HCT116 (cell line): ENCODE results near the gene DNAJC4. TPM values are rescaled to one million over a fixed set of nuclear protein-coding genes. Genes with fewer than 3 reads are reported as not detected.

ENCODE experiments used
- ATAC-seq: fragments of 200-7000 bp; cut with Tn5 transposase; 2 replicates; pipeline ENCODE4 v1.9.1; 2020; ENCODE audit warnings: mild to moderate bottlenecking, moderate library complexity
- BruUV-seq: library from RNA; stranded (reverse); fragments of 400-500 nt; replicated peaks from 2 replicates; lab custom pipeline; 2021; lab: Mats Ljungman, UMichigan
- CTCF ChIA-PET: fragments of 300-600 bp; sonication (Branson Sonifier 250); formaldehyde crosslinking; loops from one replicate; lab custom pipeline; 2021; ENCODE audit warnings: antibody characterized with exemption; lab: Charles Lee
- POLR2A ChIA-PET: fragments of 300-600, 350-600 bp; sonication (Branson Sonifier 250); formaldehyde crosslinking; loops from one replicate; lab custom pipeline; 2021; ENCODE audit warnings: antibody characterized with exemption; lab: Charles Lee
- RAD21 ChIA-PET, 2 experiments: fragments of 300-600 bp; sonication (Branson Sonifier 250); formaldehyde crosslinking; loops; one replicate each; lab custom pipeline; 2023; ENCODE audit warnings: low total read pairs in 2 of 2; ENCODE audit not compliant: uncharacterized antibody in 2 of 2, unreplicated experiment in 2 of 2, low non-redundant PET in 1 of 2; lab: Charles Lee
- DNase-seq: peaks from one replicate; pipeline ENCODE4 v3.0.0-alpha.2; 2010; ENCODE audit warnings: low read depth, low spot score
- H2AFZ ChIP-seq: fragments of 200-600 bp; shearing (Covaris generic), sonication (generic); 2 replicates; pipeline ENCODE4 v1.6.1; 2017; ENCODE audit warnings: low read depth, mixed run types, mixed read lengths, antibody characterized with exemption, low read length; ENCODE audit not compliant: poor library complexity, severe bottlenecking
- H3K27ac ChIP-seq: 2 replicates; pipeline ENCODE4 v1.5.1; 2012; ENCODE audit warnings: low read depth, low read length
- H3K27me3 ChIP-seq: fragments of 200-600 bp; sonication (generic); 2 replicates; pipeline ENCODE4 v1.6.1; 2016; ENCODE audit warnings: mixed run types, low read length, mixed read lengths; ENCODE audit not compliant: insufficient read depth
- H3K36me3 ChIP-seq, 2 experiments: fragments of 200-500 bp in 1 of 2; fragments of 200-600 bp in 1 of 2; sonication (Bioruptor generic) in 1 of 2; sonication (generic) in 1 of 2; 2 replicates each; pipeline versions ENCODE4 v1.5.1 to v1.6.1; 2014 to 2016; ENCODE audit warnings: low read length in 2 of 2, inconsistent platforms in 1 of 2, mixed read lengths in 1 of 2, mixed run types in 1 of 2; ENCODE audit not compliant: insufficient read depth in 2 of 2, control insufficient read depth in 1 of 2
- H3K4me1 ChIP-seq, 2 experiments: fragments of 200-600 bp in 1 of 2; sonication (generic) in 1 of 2; 2 replicates each; pipeline versions ENCODE4 v1.5.1 to v1.6.1; 2012 to 2017; ENCODE audit warnings: low read length in 2 of 2, inconsistent platforms in 1 of 2, mild to moderate bottlenecking in 1 of 2, mixed read lengths in 1 of 2, mixed run types in 1 of 2, moderate library complexity in 1 of 2; ENCODE audit not compliant: insufficient read depth in 2 of 2, control insufficient read depth in 1 of 2
- H3K4me2 ChIP-seq: fragments of 200-600 bp; sonication (generic); 2 replicates; pipeline ENCODE4 v1.6.1; 2017; ENCODE audit warnings: mixed run types, low read length, mixed read lengths
- H3K4me3 ChIP-seq, 2 experiments: fragments of 200-600 bp in 1 of 2; sonication (generic) in 1 of 2; replicated peaks in 1 of 2; 2 replicates each; pipeline ENCODE4 v1.5.1; 2011 to 2016; ENCODE audit warnings: low read length in 2 of 2, control low read depth in 1 of 2, low read depth in 1 of 2, mild to moderate bottlenecking in 1 of 2, mixed read lengths in 1 of 2, mixed run types in 1 of 2
- H3K79me2 ChIP-seq: fragments of 200-600 bp; sonication (generic); 2 replicates; pipeline ENCODE4 v1.6.1; 2017; ENCODE audit warnings: mild to moderate bottlenecking, mixed run types, low read length, moderate library complexity, mixed read lengths; ENCODE audit not compliant: insufficient read depth
- H3K9ac ChIP-seq: fragments of 200-600 bp; sonication (generic); 2 replicates; pipeline ENCODE4 v1.6.1; 2016; ENCODE audit warnings: low read length, mixed read lengths
- H3K9me2 ChIP-seq: fragments of 200-600 bp; sonication (generic), shearing (Covaris generic); 2 replicates; pipeline ENCODE4 v1.6.1; 2017; ENCODE audit warnings: mixed run types, mild to moderate bottlenecking, moderate library complexity; ENCODE audit not compliant: insufficient read depth
- H3K9me3 ChIP-seq, 2 experiments: fragments of 200-500 bp in 1 of 2; fragments of 200-600 bp in 1 of 2; sonication (Bioruptor generic) in 1 of 2; sonication (generic) in 1 of 2; 2 replicates each; pipeline ENCODE4 v1.6.1; 2014 to 2017; ENCODE audit warnings: low read length in 2 of 2, mixed read lengths in 2 of 2, inconsistent platforms in 1 of 2, low read depth in 1 of 2, mild to moderate bottlenecking in 1 of 2, mixed run types in 1 of 2, moderate library complexity in 1 of 2; ENCODE audit not compliant: control insufficient read depth in 1 of 2, insufficient read depth in 1 of 2
- H4K20me1 ChIP-seq: fragments of 200-600 bp; sonication (generic), shearing (Covaris generic); 2 replicates; pipeline ENCODE4 v1.6.1; 2017; ENCODE audit warnings: mixed run types, mild to moderate bottlenecking, moderate library complexity; ENCODE audit not compliant: insufficient read depth
- EZH2phosphoT487 ChIP-seq: fragments of 200-600 bp; IDR thresholded peaks from 2 replicates; pipeline ENCODE4 v1.6.1; 2018; ENCODE audit warnings: antibody characterized with exemption, borderline replicate concordance
- SIN3A ChIP-seq: IDR thresholded peaks from 2 replicates; pipeline ENCODE4 v1.6.1; 2012; ENCODE audit warnings: low read depth
- YY1 ChIP-seq: IDR thresholded peaks from 2 replicates; pipeline ENCODE4 v1.6.1; 2011; ENCODE audit warnings: low read length, low read depth, moderate library complexity, mild to moderate bottlenecking; ENCODE audit not compliant: insufficient replicate concordance; ENCODE audit errors: extremely low read depth
- ZFX ChIP-seq: fragments of 450-650 bp; IDR thresholded peaks from 2 replicates; pipeline ENCODE4 v1.6.1; 2017
- intact Hi-C: fragments of 100-400 bp; cut with micrococcal nuclease; formaldehyde crosslinking; loops from 2 replicates; pipeline ENCODE4 v1.10.0; 2022
- total RNA-seq: library from RNA; stranded (reverse); gene quantifications from one replicate; pipeline ENCODE4 v1.2.1, GENCODE V29; 2021; ENCODE audit not compliant: unreplicated experiment
- TF ChIP-seq, protein P1 (sequence below), 3 experiments: fragments of 200-600 bp in 1 of 3; sonication (generic) in 1 of 3; IDR thresholded peaks in 2 of 3; conservative IDR thresholded peaks in 1 of 3; 2 replicates each; pipeline ENCODE4 v1.5.1; 2012 to 2017; ENCODE audit warnings: low read depth in 2 of 3, low read length in 2 of 3, antibody characterized with exemption in 1 of 3, borderline replicate concordance in 1 of 3, control low read depth in 1 of 3, mild to moderate bottlenecking in 1 of 3, mixed read lengths in 1 of 3, mixed run types in 1 of 3, moderate library complexity in 1 of 3; ENCODE audit not compliant: insufficient read depth in 1 of 3
- TF ChIP-seq, protein P2 (sequence below): IDR thresholded peaks from 2 replicates; pipeline ENCODE4 v1.6.1; 2012; ENCODE audit warnings: low read depth

Gene DNAJC4
- total RNA-seq, 1 experiment from 2014 or later = 25.8 TPM

DNA sequence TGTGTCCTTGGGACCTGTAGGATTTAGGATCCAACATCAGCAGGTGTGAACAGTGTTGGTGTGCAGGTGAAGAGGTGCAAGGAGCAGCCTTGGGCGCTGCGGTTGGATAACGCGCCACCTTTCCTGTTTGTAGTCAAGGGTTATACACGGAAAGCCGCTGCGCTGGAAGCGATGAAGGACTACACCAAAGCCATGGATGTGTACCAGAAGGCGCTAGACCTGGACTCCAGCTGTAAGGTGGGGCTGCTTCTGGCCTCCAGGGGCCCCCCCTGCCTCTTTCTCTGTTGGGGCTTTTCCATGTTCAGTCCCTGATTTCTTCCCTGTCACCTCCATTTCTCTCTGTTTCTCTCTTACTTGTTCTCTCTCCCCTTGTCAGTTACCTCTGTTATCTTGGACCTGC lies 27.4 kb upstream of the DNAJC4 start:
- H3K9me2 ChIP-seq = no peaks in the 10 kb centered on the region
- H3K79me2 ChIP-seq = peaks cover 44% of the 10 kb centered on the region; the same call in 1 of the 2 replicates
- intact Hi-C loops = no loop called here
- no peak overlapping the region for H3K4me2 ChIP-seq
- no TSS peak for BruUV-seq
- CTCF ChIA-PET = interaction anchor here (4.6 kb wide), 1 partner anchor 100 kb away, joined by 80 read pairs; the partner anchor contains the start of genes CATSPERZ and ESRRA
- no peak for ATAC-seq
- RAD21 ChIA-PET = no interaction called here
- H3K27me3 ChIP-seq = no peaks in the 10 kb centered on the region
- no peaks in the 10 kb centered on the region for H4K20me1 ChIP-seq
- no peak for TF ChIP-seq ZFX
- TF ChIP-seq, protein P1, sequence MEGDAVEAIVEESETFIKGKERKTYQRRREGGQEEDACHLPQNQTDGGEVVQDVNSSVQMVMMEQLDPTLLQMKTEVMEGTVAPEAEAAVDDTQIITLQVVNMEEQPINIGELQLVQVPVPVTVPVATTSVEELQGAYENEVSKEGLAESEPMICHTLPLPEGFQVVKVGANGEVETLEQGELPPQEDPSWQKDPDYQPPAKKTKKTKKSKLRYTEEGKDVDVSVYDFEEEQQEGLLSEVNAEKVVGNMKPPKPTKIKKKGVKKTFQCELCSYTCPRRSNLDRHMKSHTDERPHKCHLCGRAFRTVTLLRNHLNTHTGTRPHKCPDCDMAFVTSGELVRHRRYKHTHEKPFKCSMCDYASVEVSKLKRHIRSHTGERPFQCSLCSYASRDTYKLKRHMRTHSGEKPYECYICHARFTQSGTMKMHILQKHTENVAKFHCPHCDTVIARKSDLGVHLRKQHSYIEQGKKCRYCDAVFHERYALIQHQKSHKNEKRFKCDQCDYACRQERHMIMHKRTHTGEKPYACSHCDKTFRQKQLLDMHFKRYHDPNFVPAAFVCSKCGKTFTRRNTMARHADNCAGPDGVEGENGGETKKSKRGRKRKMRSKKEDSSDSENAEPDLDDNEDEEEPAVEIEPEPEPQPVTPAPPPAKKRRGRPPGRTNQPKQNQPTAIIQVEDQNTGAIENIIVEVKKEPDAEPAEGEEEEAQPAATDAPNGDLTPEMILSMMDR (IDR thresholded peaks at IDR 0.05 in 2 of 3, conservative IDR thresholded peaks at IDR 0.05 in 1 of 3; ENCODE audit: borderline replicate concordance in 1 of 3, insufficient read depth in 1 of 3, low read depth in 2 of 3, low read length in 2 of 3) = no peak
- no peak for TF ChIP-seq SIN3A
- TF ChIP-seq EZH2phosphoT487 = no peak
- no peak for TF ChIP-seq YY1
- TF ChIP-seq, protein P2, sequence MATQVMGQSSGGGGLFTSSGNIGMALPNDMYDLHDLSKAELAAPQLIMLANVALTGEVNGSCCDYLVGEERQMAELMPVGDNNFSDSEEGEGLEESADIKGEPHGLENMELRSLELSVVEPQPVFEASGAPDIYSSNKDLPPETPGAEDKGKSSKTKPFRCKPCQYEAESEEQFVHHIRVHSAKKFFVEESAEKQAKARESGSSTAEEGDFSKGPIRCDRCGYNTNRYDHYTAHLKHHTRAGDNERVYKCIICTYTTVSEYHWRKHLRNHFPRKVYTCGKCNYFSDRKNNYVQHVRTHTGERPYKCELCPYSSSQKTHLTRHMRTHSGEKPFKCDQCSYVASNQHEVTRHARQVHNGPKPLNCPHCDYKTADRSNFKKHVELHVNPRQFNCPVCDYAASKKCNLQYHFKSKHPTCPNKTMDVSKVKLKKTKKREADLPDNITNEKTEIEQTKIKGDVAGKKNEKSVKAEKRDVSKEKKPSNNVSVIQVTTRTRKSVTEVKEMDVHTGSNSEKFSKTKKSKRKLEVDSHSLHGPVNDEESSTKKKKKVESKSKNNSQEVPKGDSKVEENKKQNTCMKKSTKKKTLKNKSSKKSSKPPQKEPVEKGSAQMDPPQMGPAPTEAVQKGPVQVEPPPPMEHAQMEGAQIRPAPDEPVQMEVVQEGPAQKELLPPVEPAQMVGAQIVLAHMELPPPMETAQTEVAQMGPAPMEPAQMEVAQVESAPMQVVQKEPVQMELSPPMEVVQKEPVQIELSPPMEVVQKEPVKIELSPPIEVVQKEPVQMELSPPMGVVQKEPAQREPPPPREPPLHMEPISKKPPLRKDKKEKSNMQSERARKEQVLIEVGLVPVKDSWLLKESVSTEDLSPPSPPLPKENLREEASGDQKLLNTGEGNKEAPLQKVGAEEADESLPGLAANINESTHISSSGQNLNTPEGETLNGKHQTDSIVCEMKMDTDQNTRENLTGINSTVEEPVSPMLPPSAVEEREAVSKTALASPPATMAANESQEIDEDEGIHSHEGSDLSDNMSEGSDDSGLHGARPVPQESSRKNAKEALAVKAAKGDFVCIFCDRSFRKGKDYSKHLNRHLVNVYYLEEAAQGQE = no peak
- H3K9ac ChIP-seq = no peak overlapping the region
- H3K9me3 ChIP-seq = no peaks in the 10 kb centered on the region
- no peak overlapping the region for H3K27ac ChIP-seq
- peaks cover 53 to 63% of the 10 kb centered on the region in 2 experiments for H3K36me3 ChIP-seq
- no peak overlapping the region for H2AFZ ChIP-seq
- H3K4me3 ChIP-seq = no peak overlapping the region
- POLR2A ChIA-PET = no interaction called here
- no peak for DNase-seq
- H3K4me1 ChIP-seq = peaks cover 0 to 8% of the 10 kb centered on the region in 2 experiments; a peak in 1 of 4 replicates
